ENCODE results near the gene RABL6. TPM values are rescaled to one million over a fixed set of nuclear protein-coding genes. Genes with fewer than 3 reads are reported as not detected.
A peak's percentile ranks its signal among the peaks of the same experiment; 100 is the strongest.

RABL6 gene
- polyA plus RNA-seq, 6 donors from 2014 or later = 3.8 to 16.8 (median 9.7) TPM

GRCh38 chr9:136823136-136824046 is 15.6 kb downstream of the RABL6 start:
- no peaks in the 10 kb centered on the region for H3K9me3 Mint-ChIP-seq
- H3K36me3 Mint-ChIP-seq = no peaks in the 10 kb centered on the region
- H3K4me3 Mint-ChIP-seq = no peak overlapping the region
- H3K27me3 Mint-ChIP-seq = peaks cover 0 to 7% (median 0%) of the 10 kb centered on the region in 3 donors
- ATAC-seq (ENCODE audit: low read depth in 2 of 2) (no peak), DNase-seq (no peak)
- H3K4me1 Mint-ChIP-seq = peaks cover 9 to 14% (median 9%) of the 10 kb centered on the region in 3 donors
- H3K27ac Mint-ChIP-seq = no peak overlapping the region

DNA sequence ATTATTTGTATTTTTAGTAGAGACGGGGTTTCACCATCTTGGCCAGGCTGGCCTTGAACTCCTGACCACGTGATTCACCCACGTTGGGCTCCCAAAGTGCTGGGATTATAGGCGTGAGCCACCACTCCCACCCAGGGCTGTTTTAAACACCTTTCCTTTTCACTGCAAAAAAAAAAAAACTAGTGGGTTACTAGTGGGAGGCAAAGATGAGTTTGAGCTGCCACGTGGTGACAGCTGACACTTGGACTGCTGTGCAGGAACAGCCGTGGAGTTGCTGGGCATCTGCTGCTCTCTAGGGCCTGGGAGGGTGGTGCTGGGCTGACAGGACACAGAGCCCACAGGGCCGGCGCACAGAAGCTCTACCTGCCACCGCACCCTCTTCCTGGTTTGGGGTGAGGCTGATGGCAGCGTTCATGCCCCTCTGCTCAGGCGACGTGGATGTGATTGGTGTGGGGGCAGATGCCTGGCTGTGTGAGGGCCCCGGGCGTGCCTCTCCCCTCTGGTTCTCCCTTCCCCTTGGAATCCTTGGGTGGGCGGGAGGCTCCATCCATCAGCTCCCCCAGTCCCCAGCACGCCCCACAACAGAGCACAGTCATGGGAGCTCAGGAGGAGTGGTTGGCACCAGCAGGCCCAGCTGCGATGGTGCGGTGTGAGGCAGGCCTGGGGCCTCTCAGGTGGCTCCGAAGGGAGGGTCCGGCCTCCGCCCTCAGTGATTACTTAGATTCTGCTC is 16.9 kb downstream of the RABL6 start:
- H3K27me3 Mint-ChIP-seq = peaks cover 0 to 7% (median 0%) of the 10 kb centered on the region in 3 donors
- H3K9me3 Mint-ChIP-seq = no peaks in the 10 kb centered on the region
- no peak for ATAC-seq (ENCODE audit: low read depth in 2 of 2)
- H3K4me1 Mint-ChIP-seq = peaks cover 5 to 14% (median 9%) of the 10 kb centered on the region in 3 donors
- no peak overlapping the region for H3K27ac Mint-ChIP-seq
- H3K4me3 Mint-ChIP-seq = no peak overlapping the region
- DNase-seq = no peak
- H3K36me3 Mint-ChIP-seq = no peaks in the 10 kb centered on the region

DNA sequence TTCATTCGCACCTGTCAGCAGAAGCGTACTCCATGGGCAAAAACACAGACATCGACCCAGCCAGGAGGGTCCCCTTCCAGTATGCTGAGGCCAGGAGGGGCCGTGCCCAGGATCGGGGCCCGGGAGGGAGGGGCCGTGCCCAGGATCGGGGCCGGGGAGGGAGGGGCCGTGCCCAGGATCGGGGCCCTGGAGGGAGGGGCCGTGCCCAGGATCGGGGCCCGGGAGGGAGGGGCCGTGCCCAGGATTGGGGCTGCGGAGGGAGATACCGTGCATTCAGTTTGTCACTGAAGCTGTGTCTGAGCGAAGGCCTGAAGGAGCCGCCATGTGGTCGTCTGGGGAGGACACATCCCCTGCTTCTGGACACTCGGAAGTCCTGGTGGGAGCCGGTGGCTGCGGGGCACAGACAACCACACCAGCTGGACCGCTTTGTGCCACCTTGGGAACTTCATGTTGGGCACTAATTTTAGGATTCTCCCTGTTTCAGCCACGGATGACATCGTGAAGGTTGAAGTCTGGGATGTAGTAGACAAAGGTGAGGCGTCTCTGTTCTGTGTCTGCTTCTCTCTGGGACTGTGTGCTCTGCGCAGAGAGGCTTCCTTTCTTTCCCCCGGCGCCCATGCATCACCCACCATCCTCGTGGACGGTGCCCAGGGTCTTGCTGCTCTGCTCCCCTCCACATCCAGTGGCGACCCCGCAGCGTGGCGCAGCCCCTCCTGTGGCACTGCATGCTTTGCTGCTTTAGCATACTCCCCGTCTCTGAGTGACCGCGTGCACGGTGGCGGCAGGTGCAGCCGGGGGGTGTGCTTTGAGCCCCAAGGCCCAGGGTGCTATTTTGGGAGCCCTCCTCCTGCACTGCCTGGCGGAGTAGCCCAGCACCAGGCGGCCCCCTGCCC is 17.8 kb downstream of the RABL6 start:
- Mint-ChIP-seq H3K9me3 (no peaks in the 10 kb centered on the region), H3K4me1 (peaks cover 5 to 12% (median 7%) of the 10 kb centered on the region in 3 donors), H3K4me3 (no peak overlapping the region), H3K27me3 (peaks cover 0 to 7% (median 0%) of the 10 kb centered on the region in 3 donors), H3K27ac (no peak overlapping the region), H3K36me3 (no peaks in the 10 kb centered on the region)
- DNase-seq (no peak), ATAC-seq (ENCODE audit: low read depth in 2 of 2) (no peak)

- no peak for ATAC-seq (ENCODE audit: low read depth in 2 of 2)
- H3K4me1 Mint-ChIP-seq = peaks cover under 1 to 6% (median under 1%) of the 10 kb centered on the region in 3 donors
Observed at GRCh38 chr9:136826188-136826541, 18.4 kb downstream of the RABL6 start.

DNA sequence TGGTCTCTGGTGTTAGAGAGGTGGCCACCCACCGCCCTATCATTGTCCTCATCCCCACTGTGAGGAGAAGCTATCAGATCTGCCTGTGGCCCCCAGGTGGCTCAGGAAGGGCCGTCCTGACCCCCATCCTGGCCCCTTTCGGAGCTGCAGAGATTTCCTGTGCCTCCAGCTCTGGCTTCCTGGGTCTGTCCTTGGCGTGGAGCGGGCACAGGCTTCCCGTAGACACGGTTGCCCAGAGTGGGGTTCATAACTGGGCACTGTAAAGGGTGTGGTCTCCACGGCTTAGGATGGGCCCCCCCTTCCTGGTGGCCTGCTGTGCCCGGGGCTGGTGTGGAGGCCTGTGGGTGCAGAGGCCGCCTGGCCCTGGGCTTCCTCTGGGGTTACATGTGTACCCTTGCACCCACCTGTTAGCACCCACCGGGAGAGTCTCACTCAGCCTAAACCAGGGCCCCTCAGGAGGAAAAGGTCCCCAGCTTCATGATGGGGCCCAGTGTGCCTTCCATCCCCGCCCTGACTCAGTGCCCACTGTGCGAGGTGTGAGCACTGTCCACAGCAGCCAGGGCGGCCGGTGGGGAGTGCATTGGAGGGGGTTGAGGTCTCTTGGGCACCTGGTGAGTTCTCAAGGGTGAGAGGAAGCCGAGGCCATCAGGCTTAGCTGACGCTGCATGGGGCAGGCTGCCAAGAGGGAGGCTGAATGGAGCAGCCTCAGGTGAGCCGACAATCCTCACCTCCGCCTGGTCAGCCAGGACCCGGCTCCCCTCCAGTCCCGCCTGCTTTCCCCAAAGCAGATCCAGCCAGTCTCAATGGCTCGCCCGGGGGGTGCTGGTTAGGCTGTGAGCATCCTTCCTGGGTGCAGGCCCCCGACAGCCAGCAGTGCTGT is 19.2 kb downstream of the RABL6 start:
- Mint-ChIP-seq H3K9me3 (no peaks in the 10 kb centered on the region), H3K27me3 (no peaks in the 10 kb centered on the region), H3K4me3 (no peak overlapping the region), H3K36me3 (no peaks in the 10 kb centered on the region), H3K27ac (no peak overlapping the region), H3K4me1 (peaks cover 0 to 5% (median 0%) of the 10 kb centered on the region in 3 donors)
- DNase-seq = no peak
- ATAC-seq (ENCODE audit: low read depth in 2 of 2) = no peak

More at GRCh38 chr9:136826188-136826541, 18.4 kb downstream of the RABL6 start:
- no peak for DNase-seq
- Mint-ChIP-seq H3K36me3 (no peaks in the 10 kb centered on the region), H3K9me3 (no peaks in the 10 kb centered on the region), H3K27me3 (peaks cover 0 to 2% (median 0%) of the 10 kb centered on the region in 3 donors), H3K27ac (no peak overlapping the region), H3K4me3 (no peak overlapping the region)

GRCh38 chr9:136827794-136828473 is 20.2 kb downstream of the RABL6 start:
- ATAC-seq (ENCODE audit: low read depth in 2 of 2) (no peak), DNase-seq (no peak)
- peaks cover 0 to 5% (median 0%) of the 10 kb centered on the region in 3 donors for H3K4me1 Mint-ChIP-seq
- no peak overlapping the region for H3K27ac Mint-ChIP-seq
- no peaks in the 10 kb centered on the region for H3K36me3 Mint-ChIP-seq
- no peak overlapping the region for H3K4me3 Mint-ChIP-seq
- H3K9me3 Mint-ChIP-seq = no peaks in the 10 kb centered on the region
- H3K27me3 Mint-ChIP-seq = no peaks in the 10 kb centered on the region

GRCh38 chr9:136828474-136829140 is 20.9 kb downstream of the RABL6 start:
- H3K4me3 Mint-ChIP-seq = no peak overlapping the region
- DNase-seq = no peak
- ATAC-seq (ENCODE audit: low read depth in 2 of 2) = no peak
- H3K9me3 Mint-ChIP-seq = no peaks in the 10 kb centered on the region
- no peak overlapping the region for H3K27ac Mint-ChIP-seq
- peaks cover 0 to 5% (median 0%) of the 10 kb centered on the region in 3 donors for H3K4me1 Mint-ChIP-seq
- no peaks in the 10 kb centered on the region for H3K27me3 Mint-ChIP-seq
- H3K36me3 Mint-ChIP-seq = no peaks in the 10 kb centered on the region

GRCh38 chr9:136829412-136829811 is 21.7 kb downstream of the RABL6 start:
- no peak overlapping the region for H3K27ac Mint-ChIP-seq
- H3K27me3 Mint-ChIP-seq = no peaks in the 10 kb centered on the region
- H3K36me3 Mint-ChIP-seq = no peaks in the 10 kb centered on the region
- no peak for ATAC-seq (ENCODE audit: low read depth in 2 of 2)
- no peak overlapping the region for H3K4me3 Mint-ChIP-seq
- H3K4me1 Mint-ChIP-seq = peaks cover 0 to 5% (median 0%) of the 10 kb centered on the region in 3 donors
- no peaks in the 10 kb centered on the region for H3K9me3 Mint-ChIP-seq
- DNase-seq = no peak

- Mint-ChIP-seq H3K4me1 (peaks cover 0 to 5% (median 0%) of the 10 kb centered on the region in 3 donors), H3K9me3 (no peaks in the 10 kb centered on the region), H3K36me3 (no peaks in the 10 kb centered on the region), H3K27me3 (no peaks in the 10 kb centered on the region), H3K4me3 (no peak overlapping the region), H3K27ac (no peak overlapping the region)
- no peak for ATAC-seq (ENCODE audit: low read depth in 2 of 2)
- no peak for DNase-seq
Observed at GRCh38 chr9:136829981-136830885, 22.5 kb downstream of the RABL6 start.

GRCh38 chr9:136831002-136831719 is 23.4 kb downstream of the RABL6 start:
- H3K4me3 Mint-ChIP-seq = no peak overlapping the region
- DNase-seq (no peak), ATAC-seq (ENCODE audit: low read depth in 2 of 2) (no peak)
- no peaks in the 10 kb centered on the region for H3K27me3 Mint-ChIP-seq
- peaks cover 0 to 5% (median 0%) of the 10 kb centered on the region in 3 donors for H3K4me1 Mint-ChIP-seq
- H3K27ac Mint-ChIP-seq = peak overlapping the region in 1 of 6 donors; percentile 47
- no peaks in the 10 kb centered on the region for H3K36me3 Mint-ChIP-seq
- H3K9me3 Mint-ChIP-seq = no peaks in the 10 kb centered on the region

Data from naive B cell (primary cell).